ENCODE data around the gene RAC2.

The RAC2 gene

DNA sequence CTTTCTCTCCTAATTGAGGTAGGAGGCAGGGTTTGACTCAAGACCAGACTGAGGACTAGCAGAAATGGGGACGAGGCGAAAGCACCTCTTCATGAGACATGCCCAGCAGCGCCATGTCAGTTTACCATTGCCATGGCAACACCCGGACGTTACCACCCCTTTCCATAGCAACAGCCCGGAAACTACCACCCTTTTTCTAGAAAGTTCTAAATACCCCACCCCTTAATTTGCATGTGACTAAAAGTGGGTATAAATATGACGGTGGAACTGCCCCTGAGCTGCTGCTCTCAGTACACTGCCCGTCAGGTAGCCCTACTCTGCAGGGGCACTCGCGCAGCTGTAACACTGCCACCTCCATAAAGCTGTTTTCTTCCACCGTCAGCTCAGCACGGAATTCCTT lies 5.9 kb upstream of the RAC2 start:
- TF ChIP-seq TAF1 (IDR thresholded peaks at IDR 0.05; ENCODE audit: borderline replicate concordance, low read depth, low read length) (no peak), POLR2A (IDR thresholded peaks at IDR 0.05; ENCODE audit: low read depth, low read length) (no peak), POLR2AphosphoS5 (IDR thresholded peaks at IDR 0.05; ENCODE audit: low read depth, low read length) (no peak)
- no peak for DNase-seq (ENCODE audit: insufficient read length)
- FAIRE-seq: no peak

DNA sequence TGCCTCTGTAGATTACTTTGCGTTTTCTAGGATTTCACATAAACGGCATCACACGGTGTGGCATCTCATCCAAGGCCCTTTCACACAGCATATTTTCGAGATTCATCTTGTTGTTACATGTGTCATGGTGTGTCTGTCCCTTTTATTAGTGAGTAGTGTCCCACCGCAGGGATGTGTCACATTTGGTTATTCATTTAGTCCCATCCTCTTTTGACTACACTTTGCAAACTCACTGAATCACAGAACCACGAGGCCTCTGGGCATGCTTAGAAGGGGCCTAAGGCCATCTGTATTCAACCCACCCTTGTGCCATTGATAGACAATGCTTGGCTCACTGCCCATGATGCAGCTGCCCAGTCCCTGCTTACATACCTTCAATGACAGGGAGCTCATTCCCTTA lies 4.2 kb upstream of the RAC2 start:
- FAIRE-seq (no peak), DNase-seq (ENCODE audit: insufficient read length) (no peak)
- TF ChIP-seq POLR2A (IDR thresholded peaks at IDR 0.05; ENCODE audit: low read depth, low read length): no peak
- no peak for TF ChIP-seq POLR2AphosphoS5 (IDR thresholded peaks at IDR 0.05; ENCODE audit: low read depth, low read length)
- TF ChIP-seq TAF1 (IDR thresholded peaks at IDR 0.05; ENCODE audit: borderline replicate concordance, low read depth, low read length): no peak

DNA sequence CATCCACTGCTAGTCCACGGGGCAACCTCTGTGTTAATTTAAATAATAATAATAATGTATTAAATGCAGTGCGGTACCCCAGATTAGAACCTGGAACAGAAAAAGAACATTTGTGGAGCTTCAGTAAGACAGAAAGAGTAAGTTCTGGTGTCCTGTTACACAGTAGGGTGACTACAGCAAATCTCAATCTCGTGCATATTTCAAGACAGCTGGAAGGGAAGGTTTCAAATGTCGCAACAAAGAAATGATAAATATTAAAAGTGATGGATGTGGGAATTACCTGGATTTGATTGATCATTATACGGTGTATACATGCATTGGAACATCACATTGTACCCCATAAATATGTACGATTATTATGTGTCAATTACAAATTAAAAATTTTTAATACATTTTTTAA lies 1.7 kb upstream of the RAC2 start:
- no peak for TF ChIP-seq POLR2A (IDR thresholded peaks at IDR 0.05; ENCODE audit: low read depth, low read length)

DNA sequence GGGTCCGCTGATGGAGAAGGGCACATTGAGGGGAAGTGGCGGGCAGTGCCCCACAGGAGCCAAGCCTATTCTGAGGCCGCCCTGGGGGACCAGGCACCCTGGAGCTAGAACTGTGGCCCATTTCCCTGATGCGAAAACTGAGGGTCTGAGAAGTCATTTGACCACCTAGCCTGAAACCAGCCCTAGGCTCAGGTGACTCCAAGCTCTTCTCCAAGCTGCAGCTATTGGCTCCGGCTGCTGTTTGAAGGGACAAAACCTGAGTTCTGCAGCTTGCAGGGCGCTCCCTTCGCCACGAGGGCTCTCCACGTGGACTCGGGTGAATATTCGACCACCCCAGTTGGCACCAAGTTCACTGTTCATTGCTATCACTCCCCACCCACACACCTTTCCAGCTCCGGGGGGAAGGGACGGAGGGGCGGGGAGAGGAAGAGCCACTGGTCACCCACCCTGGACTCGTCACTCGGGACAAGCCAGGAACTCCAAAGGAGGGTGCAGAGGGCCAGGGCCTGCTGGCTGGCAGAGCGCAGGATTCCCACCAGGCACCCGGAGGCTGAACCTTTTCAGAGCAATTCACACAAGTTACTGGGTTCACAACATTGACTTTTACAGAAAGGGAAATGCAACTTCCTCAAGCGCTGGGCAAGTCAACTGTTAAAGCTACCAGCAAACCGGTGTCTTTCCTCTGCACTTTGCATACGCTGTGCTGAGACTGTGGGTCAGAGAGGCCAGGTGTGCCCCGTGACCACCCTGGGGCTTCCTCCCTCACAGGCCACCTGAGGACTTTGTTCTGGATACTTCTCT lies 1.1 kb upstream of the RAC2 start:
- FAIRE-seq (no peak), DNase-seq (ENCODE audit: insufficient read length) (no peak)
- TF ChIP-seq POLR2AphosphoS5 (IDR thresholded peaks at IDR 0.05; ENCODE audit: low read depth, low read length): no peak
- TF ChIP-seq POLR2A (IDR thresholded peaks at IDR 0.05; ENCODE audit: low read depth, low read length): no peak
- TF ChIP-seq TAF1 (IDR thresholded peaks at IDR 0.05; ENCODE audit: borderline replicate concordance, low read depth, low read length): no peak

More for the DNA sequence above, 1.7 kb upstream of the RAC2 start:
- no peak for FAIRE-seq
- no peak for DNase-seq (ENCODE audit: insufficient read length)

DNA sequence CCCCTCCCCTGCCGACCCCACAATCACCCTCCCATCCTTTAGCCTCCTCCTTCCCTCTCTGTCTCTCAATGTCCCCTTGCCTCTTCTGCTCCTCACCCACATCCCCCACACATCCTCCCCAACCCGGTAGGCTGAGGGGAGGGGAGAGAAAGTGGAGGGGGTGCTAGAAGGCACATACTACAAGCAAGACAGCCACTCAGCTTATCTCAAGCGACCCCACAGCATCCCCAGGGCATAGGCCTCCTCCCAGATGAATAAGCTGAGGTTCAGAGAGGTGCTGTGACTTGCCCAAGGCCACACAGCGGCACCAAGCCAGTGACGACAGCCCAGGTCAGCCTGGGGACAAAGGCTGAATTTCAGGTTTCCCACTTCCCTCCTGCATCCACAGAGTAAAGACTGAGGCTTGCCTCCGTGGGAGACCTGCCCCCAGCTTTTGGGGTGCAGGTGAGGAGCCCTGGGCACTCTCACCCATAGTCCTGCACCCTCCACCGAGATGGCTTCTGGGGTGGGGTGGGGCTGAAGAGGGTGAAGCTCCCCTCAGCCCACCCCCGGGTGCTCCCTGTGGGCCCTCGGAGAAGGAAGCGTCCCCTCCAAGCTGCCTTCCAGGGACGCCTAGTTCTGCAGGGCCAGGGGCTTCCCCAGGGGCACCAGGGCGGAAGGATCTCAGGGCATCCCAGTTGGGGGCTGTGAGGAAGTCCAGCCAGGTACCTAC lies 511 bp downstream of the RAC2 start:
- FAIRE-seq: no peak
- no peak for TF ChIP-seq POLR2AphosphoS5 (IDR thresholded peaks at IDR 0.05; ENCODE audit: low read depth, low read length)
- no peak for TF ChIP-seq TAF1 (IDR thresholded peaks at IDR 0.05; ENCODE audit: borderline replicate concordance, low read depth, low read length)
- TF ChIP-seq POLR2A (IDR thresholded peaks at IDR 0.05; ENCODE audit: low read depth, low read length): no peak
- no peak for DNase-seq (ENCODE audit: insufficient read length)

DNA sequence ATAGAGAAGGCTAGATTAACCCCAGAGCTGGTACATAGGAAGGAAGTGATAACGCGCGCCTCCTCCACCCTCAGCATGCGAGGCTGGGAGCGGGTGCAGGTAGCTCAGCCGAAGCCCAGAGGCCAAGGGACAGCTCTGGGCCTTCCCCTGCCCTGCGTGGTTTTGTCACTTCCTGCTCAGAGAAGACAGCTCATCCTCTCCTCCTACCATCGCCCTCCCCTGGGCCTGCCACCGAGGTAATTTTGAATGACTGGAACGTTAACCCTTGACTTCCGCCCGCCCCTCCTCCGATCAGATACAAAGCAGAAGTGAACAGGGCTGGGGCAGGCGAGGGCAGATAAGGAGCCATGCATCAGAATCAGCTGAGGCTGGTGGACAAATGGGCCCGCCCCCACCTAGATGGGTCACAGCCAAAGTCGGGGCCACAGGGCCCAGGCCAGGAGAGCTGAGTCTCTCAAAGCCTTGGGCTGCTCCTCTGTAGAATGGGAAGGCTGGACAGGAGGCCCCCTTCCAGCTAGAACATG lies 1.6 kb downstream of the RAC2 start:
- FAIRE-seq (peak; percentile 100), DNase-seq (ENCODE audit: insufficient read length) (peak; percentile 93)
- peak; percentile 59 for TF ChIP-seq TAF1 (IDR thresholded peaks at IDR 0.05; ENCODE audit: borderline replicate concordance, low read depth, low read length)
- peak; percentile 86 for TF ChIP-seq POLR2A (IDR thresholded peaks at IDR 0.05; ENCODE audit: low read depth, low read length)
- TF ChIP-seq POLR2AphosphoS5 (IDR thresholded peaks at IDR 0.05; ENCODE audit: low read depth, low read length): peak; percentile 81

DNA sequence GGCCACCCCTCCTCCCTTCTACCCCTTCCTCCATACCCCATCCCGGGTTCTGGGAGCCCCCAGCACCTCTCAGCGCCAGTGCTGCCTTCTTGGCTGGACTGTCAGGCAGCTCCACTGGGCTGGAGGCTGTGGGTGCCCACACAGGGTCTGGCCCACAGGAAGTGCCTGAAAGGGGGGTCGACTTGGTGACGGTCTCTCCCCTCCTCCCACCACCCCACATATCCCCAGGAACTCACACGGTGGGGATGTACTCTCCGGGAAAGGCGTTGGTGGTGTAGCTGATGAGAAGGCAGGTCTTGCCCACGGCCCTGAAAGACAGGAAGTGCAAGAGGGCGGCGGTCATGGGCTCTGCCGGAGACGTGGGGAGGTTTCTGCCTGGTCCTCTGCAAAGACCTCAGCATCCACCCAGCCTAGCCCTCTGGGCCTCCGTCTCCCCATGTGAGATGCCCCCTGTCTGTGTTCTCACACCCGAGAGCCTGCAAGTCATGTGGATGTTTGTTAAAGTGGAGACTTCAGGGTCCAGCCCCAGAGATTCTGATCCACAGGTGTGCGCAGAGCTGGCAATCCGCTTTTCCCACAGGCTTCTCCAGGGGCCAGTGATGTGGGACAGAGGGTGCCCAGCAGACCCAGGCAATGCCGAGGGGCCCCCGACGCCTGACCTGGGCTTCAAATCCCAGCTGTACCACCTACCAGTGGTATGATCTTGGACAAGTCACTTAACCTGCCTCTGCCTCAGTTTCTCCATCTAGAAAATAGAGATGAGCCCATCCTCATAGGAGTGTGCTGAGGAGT lies 2.5 kb downstream of the RAC2 start:
- no peak for FAIRE-seq

DNA sequence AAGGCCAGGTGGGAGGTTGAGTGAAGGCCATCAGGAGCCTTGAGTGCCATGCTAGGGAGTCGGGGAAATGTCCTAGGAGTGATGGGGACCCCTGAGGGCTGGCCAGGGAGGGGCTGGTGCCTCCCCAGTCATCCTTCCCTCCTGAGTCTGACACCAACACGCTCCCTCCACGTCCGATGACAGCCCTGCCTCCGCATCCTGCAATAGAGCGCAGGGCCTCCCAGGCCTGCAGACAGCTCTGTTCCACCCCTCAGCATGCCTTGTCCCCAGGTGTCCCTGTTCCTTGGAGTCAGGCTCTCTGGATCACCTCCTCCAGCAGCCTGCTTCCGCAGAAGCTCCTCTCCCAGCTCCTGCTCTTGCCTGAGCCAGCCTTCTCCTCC lies 3.1 kb downstream of the RAC2 start:
- FAIRE-seq: no peak

More for the DNA sequence above, 2.5 kb downstream of the RAC2 start:
- no peak for DNase-seq (ENCODE audit: insufficient read length)
- no peak for TF ChIP-seq TAF1 (IDR thresholded peaks at IDR 0.05; ENCODE audit: borderline replicate concordance, low read depth, low read length)
- no peak for TF ChIP-seq POLR2A (IDR thresholded peaks at IDR 0.05; ENCODE audit: low read depth, low read length)
- no peak for TF ChIP-seq POLR2AphosphoS5 (IDR thresholded peaks at IDR 0.05; ENCODE audit: low read depth, low read length)

DNA sequence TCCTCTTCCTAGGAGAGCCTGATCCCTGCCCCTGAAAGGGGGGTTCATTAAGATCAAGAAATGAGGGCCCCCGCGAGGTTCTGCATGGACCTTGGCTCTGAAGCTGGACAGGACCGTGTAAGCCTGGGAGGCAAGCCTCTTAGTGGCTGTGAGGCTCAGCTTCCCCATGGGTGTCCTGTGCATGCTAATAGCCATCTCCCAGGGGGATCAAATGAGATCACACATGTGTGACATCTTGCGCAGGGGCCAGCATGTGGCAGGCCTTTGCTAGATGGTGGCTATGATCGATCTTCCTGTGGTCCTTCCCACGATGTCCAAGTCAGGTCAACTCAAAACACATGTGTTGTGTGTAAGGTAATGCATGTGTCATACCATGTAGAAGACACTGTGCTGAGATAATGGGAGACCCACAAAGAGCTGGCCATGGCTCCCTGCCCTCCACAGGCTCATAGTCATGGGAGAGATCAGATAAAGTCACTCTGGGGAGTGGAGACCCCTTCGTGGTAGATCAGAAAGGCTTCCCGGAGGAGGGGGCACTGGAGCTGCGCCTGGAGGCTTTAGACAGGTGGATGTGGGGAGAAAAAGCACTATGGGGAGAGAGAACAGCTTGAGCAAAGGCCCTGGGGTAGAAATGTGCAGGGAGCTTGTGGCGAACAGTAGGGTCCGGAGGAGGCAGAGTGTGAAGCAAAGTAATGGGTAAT lies 3.7 kb downstream of the RAC2 start:
- TF ChIP-seq POLR2A (IDR thresholded peaks at IDR 0.05; ENCODE audit: low read depth, low read length) (no peak), POLR2AphosphoS5 (IDR thresholded peaks at IDR 0.05; ENCODE audit: low read depth, low read length) (no peak; the same call in 1 of the 2 replicates), TAF1 (IDR thresholded peaks at IDR 0.05; ENCODE audit: borderline replicate concordance, low read depth, low read length) (no peak)
- FAIRE-seq (peak; percentile 80), DNase-seq (ENCODE audit: insufficient read length) (no peak)

More for the DNA sequence above, 3.1 kb downstream of the RAC2 start:
- no peak for TF ChIP-seq TAF1 (IDR thresholded peaks at IDR 0.05; ENCODE audit: borderline replicate concordance, low read depth, low read length)
- TF ChIP-seq POLR2AphosphoS5 (IDR thresholded peaks at IDR 0.05; ENCODE audit: low read depth, low read length): no peak
- TF ChIP-seq POLR2A (IDR thresholded peaks at IDR 0.05; ENCODE audit: low read depth, low read length): no peak
- DNase-seq (ENCODE audit: insufficient read length): no peak

DNA sequence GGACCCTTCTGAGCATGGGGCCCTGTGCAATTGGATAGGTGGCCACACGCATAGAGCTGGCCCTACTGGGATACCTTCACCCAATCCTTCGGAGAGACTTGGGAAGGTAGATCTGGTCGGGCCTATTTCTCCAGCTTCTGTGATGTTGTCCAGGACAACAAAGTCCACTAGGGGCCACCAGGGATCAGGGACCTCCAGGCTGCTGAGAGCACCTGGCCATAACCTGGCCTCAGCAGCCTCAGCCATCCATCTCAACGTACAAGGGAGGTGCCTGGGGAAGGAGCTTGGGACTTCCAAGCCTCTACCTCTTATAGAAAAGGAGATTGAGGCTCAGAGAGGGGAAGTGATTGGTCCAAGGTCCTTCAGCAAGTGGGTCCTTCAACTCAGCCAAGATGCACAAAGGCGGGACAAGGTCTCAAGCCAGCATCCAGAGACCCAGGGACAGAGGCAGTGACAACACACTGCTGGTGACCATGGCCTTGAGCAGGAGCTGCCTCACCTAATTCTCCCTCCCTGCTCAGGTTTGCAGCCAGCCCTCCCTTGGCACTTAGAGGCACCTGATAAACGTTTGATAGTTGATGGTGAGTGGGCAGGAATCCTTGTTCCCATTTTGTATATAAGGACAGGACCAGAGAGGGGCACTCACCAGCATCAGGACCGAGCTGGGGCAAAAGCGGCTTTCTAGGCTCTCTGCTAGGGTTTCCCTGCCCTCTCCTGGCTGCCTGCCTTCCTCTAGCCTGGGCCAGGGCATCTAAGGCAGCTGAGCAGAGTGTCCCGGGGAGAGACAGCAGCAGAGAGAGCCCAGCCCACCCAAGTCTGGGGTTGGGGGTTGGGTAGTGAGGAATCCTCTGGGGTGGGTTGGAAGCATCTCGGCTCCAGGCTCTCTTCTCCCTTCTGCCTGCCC lies 4.5 kb downstream of the RAC2 start:
- TF ChIP-seq POLR2A (IDR thresholded peaks at IDR 0.05; ENCODE audit: low read depth, low read length) (peak; percentile 14; the same call in 1 of the 2 replicates), TAF1 (IDR thresholded peaks at IDR 0.05; ENCODE audit: borderline replicate concordance, low read depth, low read length) (no peak)
- FAIRE-seq (no peak), DNase-seq (ENCODE audit: insufficient read length) (no peak)
